Coronary artery (tissue), 2 donors: Measurements from ENCODE around the gene RBMS1.

Experiments used
- DNase-seq: peaks from one replicate; pipeline ENCODE4 v3.0.0-alpha.2; 2017; ENCODE audit warnings: low spot score
- H3K27ac ChIP-seq, 2 donors: fragments of 200-600 bp; sonication (generic); one replicate each; pipeline ENCODE4 v1.5.1; 2016 to 2019
- H3K4me3 ChIP-seq: fragments of 200-600 bp; sonication (generic); 2 replicates; pipeline ENCODE4 v1.5.1; 2016; ENCODE audit warnings: mild to moderate bottlenecking, moderate library complexity
- CTCF ChIP-seq: fragments of 200-600 bp; sonication (generic); IDR thresholded peaks from one replicate; pipeline ENCODE4 v1.5.1; 2019; ENCODE audit warnings: antibody characterized with exemption

RBMS1 gene

GRCh38 chr2:160380611-160381010 lies 113.0 kb downstream of the RBMS1 start:
- Histone ChIP-seq H3K4me3 (peak overlapping the region; percentile 41), H3K27ac (peak overlapping the region; percentile 33 to 68)
- DNase-seq: no peak
- no peak for TF ChIP-seq CTCF

GRCh38 chr2:160380000-160380570 lies 113.5 kb downstream of the RBMS1 start:
- Histone ChIP-seq H3K27ac (peak overlapping the region; percentile 33 to 68), H3K4me3 (peak overlapping the region; percentile 41)
- TF ChIP-seq CTCF: no peak
- DNase-seq: no peak

- Histone ChIP-seq H3K27ac (peak overlapping the region; percentile 35 to 80), H3K4me3 (peak overlapping the region; percentile 31)
- no peak for DNase-seq
- TF ChIP-seq CTCF: no peak
Measured at GRCh38 chr2:160379399-160379798, 114.2 kb downstream of the RBMS1 start.

GRCh38 chr2:160377204-160377995 lies 116.2 kb downstream of the RBMS1 start:
- DNase-seq: no peak
- Histone ChIP-seq H3K4me3 (no peak overlapping the region), H3K27ac (peak overlapping the region in 1 of 2 donors; percentile 14)
- no peak for TF ChIP-seq CTCF

GRCh38 chr2:160376576-160376975 lies 117.0 kb downstream of the RBMS1 start:
- no peak for DNase-seq
- peak overlapping the region; percentile 32 for H3K4me3 ChIP-seq
- TF ChIP-seq CTCF: no peak
- peak overlapping the region; percentile 13 to 14 for H3K27ac ChIP-seq

- peak overlapping the region; percentile 32 for H3K4me3 ChIP-seq
- peak overlapping the region; percentile 24 to 28 for H3K27ac ChIP-seq
- no peak for TF ChIP-seq CTCF
- no peak for DNase-seq
Measured at GRCh38 chr2:160375802-160376469, 117.7 kb downstream of the RBMS1 start.
